NCI-H2081 treated with DMSO at 0.1 percent for 48 hours (cell line): ENCODE data around the gene BET1L.

Experiments used
- DNase-seq: peaks from one replicate; lab custom pipeline; 2025; lab: John Stamatoyannopoulos, UW

Gene BET1L

GRCh38 chr11:210122-210802, 3.1 kb upstream of the BET1L start:
- DNase-seq: no peak

GRCh38 chr11:209275-210121, 2.3 kb upstream of the BET1L start:
- DNase-seq: no peak

- no peak for DNase-seq
Observed at GRCh38 chr11:208917-209260, 1.7 kb upstream of the BET1L start.

- DNase-seq: no peak
Observed at GRCh38 chr11:208181-208916, 1.1 kb upstream of the BET1L start.

- no peak for DNase-seq
Observed at GRCh38 chr11:207863-208180, 623 bp upstream of the BET1L start.

DNA sequence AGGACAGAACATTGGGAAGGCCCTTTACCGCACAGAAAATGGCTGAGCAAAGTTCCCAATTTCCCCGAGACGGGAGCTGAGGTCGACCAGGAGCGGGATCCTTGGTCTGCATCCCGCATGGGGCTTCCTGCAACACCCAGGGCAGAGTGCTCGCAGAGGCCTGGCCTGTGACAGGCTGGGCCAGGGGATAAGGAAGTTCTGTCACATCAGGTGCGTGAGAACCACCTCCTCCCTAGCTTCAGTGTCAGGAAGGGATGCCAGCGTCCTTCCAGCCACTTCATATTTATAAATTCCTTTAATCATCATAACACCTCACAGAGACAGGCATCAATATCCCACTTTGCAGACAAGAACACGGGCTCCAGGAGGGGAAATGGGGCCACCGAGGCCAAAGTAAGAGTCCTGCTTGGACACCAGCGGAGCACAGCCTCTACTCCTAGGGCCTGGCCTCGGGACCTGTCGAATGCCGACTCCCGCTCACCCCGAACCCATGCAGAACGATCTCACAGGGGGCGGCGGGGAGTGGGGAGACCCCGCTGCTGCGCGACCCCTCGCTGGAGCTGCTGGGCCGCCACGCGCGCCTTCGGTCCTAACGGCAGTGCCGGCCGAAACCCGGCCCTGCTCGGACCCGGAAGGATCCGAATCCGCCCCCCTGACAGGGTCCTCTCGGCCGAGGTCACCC, 532 bp downstream of the BET1L start:
- no peak for DNase-seq

DNA sequence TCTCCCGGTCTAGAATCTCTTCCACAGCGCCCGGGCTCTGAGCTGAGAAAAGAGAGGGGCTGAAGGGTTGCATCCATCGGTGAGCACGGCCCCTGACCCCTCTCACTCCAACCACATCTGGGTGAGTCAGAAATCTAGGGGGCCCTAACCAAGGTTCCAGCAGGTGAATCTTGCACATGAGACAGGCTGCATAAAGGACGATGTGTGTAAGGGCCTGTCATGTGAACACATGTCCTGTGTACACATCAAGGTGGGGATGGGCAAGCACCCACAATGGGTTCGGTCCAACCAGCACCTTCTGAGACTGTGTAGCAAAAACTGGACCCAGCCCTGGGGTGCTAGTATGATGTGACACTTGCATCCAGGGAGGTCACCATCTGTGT, 1.2 kb downstream of the BET1L start:
- DNase-seq: no peak

GRCh38 chr11:205221-206001, 1.8 kb downstream of the BET1L start:
- no peak for DNase-seq

DNA sequence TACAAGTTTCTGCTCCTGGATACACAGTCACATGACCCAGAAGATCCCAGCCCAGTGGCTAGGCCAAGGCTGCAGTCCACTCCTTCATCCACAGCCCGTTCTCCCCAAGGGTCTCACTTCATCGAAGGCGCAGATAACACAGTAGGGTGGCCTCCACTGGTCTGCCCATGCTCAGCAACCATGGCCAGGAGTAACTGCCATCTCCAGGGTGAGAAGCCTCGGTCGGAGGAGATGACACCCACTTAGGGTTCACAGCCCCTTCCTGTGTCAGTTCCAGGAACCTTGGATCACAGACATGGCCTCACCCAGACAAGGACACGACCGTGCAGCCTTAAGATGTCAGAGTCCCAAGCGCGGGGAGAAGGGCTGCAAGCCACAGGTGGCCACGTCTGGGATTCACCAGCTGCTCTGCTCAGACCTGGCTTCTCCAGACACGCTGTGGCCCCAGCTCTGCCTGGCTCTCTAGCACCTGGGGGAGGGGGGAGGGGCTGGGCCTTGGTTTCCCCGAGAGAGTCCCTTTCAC, 2.6 kb downstream of the BET1L start:
- DNase-seq: no peak

- DNase-seq: no peak
Observed at GRCh38 chr11:203945-204586, 3.1 kb downstream of the BET1L start.

GRCh38 chr11:203056-203944, 3.9 kb downstream of the BET1L start:
- no peak for DNase-seq

DNA sequence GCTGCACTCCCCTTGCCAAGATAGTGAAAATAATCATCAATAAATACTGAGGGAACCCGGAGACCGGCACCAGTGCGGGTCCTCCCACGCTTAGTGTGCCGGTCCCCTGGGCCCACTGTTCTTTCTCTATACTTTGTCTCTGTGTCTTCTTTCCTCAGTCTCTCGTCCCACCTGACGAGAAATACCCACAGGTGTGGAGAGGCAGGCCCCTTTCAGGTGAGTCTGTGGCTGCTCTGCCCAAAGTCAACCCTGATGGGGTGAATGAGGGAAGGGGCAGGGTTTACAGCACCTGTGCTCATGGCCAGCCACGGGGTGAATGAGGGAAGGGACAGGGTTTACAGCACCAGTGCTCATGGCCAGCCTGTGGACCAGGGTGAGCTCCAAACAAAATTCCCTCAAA, 4.7 kb downstream of the BET1L start:
- DNase-seq: no peak

DNA sequence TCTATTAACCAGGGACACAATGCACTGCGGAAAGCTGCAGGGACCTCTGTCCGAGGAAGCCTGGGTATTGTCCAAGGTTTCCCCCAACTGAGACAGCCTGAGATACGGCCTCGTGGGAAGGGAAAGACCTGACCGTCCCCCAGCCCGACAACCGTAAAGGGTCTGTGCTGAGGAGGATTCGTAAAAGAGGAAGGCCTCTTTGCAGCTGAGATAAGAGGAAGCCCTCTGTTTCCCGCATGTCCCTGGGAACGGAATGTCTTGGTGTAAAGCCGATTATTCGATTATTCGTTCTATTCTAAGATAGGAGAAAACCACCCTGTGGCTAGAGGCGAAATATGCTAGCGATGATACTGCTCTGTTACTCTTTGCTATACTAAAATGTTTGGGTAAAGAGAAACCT, 5.2 kb downstream of the BET1L start:
- DNase-seq: no peak

DNA sequence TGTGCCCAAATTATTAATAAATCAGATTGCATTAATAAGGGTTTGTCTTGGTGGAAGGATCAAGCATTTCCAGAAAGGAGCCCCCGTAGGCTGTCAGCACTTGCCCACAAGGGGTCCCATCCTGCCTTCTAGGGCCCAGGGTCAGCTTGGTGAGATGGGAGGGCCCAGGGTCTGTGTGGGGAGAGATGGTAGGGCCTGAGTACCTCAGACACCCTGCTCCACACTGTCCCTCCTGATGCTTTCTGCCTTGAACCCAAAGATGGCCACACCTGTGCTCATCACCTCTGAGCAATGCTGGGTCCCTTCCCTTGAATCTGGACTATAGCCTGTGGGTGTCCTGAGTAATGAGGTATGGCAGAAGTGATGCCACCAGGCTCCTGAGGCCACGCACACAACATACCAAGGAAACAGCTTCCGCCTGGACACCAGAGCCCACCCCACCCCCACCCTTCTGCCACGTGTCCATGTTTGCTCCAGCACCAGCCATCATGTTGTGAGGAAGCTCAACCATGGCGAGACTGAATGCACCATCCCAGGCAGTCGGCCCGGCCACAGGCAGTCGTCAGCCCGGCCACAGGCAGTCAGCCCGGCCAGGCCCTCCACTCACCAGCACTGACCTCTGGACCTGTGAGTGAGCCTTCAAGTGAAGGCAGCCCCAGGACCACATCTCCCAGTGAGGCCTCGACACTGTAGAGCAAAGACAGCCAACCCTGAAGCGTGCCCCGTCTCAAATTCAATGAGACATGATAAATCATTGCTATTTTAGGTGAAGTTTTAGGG, 6.8 kb downstream of the BET1L start:
- no peak for DNase-seq

- DNase-seq: no peak
Observed at GRCh38 chr11:199782-200181, 7.4 kb downstream of the BET1L start.

GRCh38 chr11:199004-199581, 8.1 kb downstream of the BET1L start:
- DNase-seq: no peak

- DNase-seq: no peak
Observed at GRCh38 chr11:198236-198806, 8.9 kb downstream of the BET1L start.

GRCh38 chr11:197741-198235, 9.4 kb downstream of the BET1L start:
- DNase-seq: no peak
